ENCODE measurements around the gene SLC7A7.
"Not testable (repeated sequence)": the region's sequence is repeated elsewhere in the genome, so short reads cannot be mapped to it uniquely, and the experiment has no call there.

The SLC7A7 gene

GRCh38 chr14:22820731-22821130 is 5.5 kb upstream of the SLC7A7 start:
- DNase-seq, result no peak

GRCh38 chr14:22819151-22819988 is 4.1 kb upstream of the SLC7A7 start:
- DNase-seq, result peak; percentile 23

- DNase-seq, result no peak
These were observed 862 bp downstream of the SLC7A7 start for GRCh38 chr14:22814373-22814772.

- no peak for DNase-seq
These were observed 2.1 kb downstream of the SLC7A7 start for GRCh38 chr14:22813145-22813544.

- no peak for DNase-seq
These were observed 2.5 kb downstream of the SLC7A7 start for GRCh38 chr14:22812744-22813143.

GRCh38 chr14:22811722-22812121 is 3.5 kb downstream of the SLC7A7 start:
- no peak for DNase-seq

- no peak for DNase-seq
These were observed 6.6 kb downstream of the SLC7A7 start for GRCh38 chr14:22808388-22809209.

GRCh38 chr14:22807432-22808087 is 7.7 kb downstream of the SLC7A7 start:
- no peak for DNase-seq

- DNase-seq, result not testable (repeated sequence)
These were observed 10.0 kb downstream of the SLC7A7 start for GRCh38 chr14:22805235-22805634.

GRCh38 chr14:22803687-22803974 is 11.6 kb downstream of the SLC7A7 start:
- no peak for DNase-seq

- no peak for DNase-seq
These were observed 12.2 kb downstream of the SLC7A7 start for GRCh38 chr14:22802860-22803686.

- DNase-seq, result no peak
These were observed 13.5 kb downstream of the SLC7A7 start for GRCh38 chr14:22801716-22802115.

GRCh38 chr14:22800346-22800745 is 14.9 kb downstream of the SLC7A7 start:
- no peak for DNase-seq

- no peak for DNase-seq
These were observed 16.7 kb downstream of the SLC7A7 start for GRCh38 chr14:22798528-22798927.

- no peak for DNase-seq
These were observed 18.0 kb downstream of the SLC7A7 start for GRCh38 chr14:22797017-22797917.

GRCh38 chr14:22796087-22796707 is 19.0 kb downstream of the SLC7A7 start:
- no peak for DNase-seq

GRCh38 chr14:22794551-22794951 is 20.7 kb downstream of the SLC7A7 start:
- no peak for DNase-seq

GRCh38 chr14:22793976-22794375 is 21.3 kb downstream of the SLC7A7 start:
- DNase-seq, result no peak

GRCh38 chr14:22793550-22793949 is 21.7 kb downstream of the SLC7A7 start:
- DNase-seq, result not testable (repeated sequence)

- no peak for DNase-seq
These were observed 23.1 kb downstream of the SLC7A7 start for GRCh38 chr14:22792158-22792557.

- DNase-seq, result no peak
These were observed 23.9 kb downstream of the SLC7A7 start for GRCh38 chr14:22791301-22791700.

All from activated CD4-positive, alpha-beta T cell treated with anti-CD3 and anti-CD28 coated beads, Interleukin-10, Interleukin-2, amounts not matched to agents 100 ng/mL and 50 ng/mL, durations not matched to agents 16 hours and 8 hours (primary cell).